HUES64 (cell line): ENCODE results near the gene TSEN34.
"Not testable (repeated sequence)": the region's sequence is repeated elsewhere in the genome, so short reads cannot be mapped to it uniquely, and the experiment has no call there.

Experiments used
- H3K27ac ChIP-seq: 2 replicates; pipeline ENCODE4 v1.7.0; 2013; ENCODE audit warnings: low read depth, low read length, inconsistent platforms
- H3K27me3 ChIP-seq: 2 replicates; pipeline ENCODE4 v1.6.1; 2013; ENCODE audit warnings: mild to moderate bottlenecking, low read length; ENCODE audit not compliant: insufficient read depth
- H3K36me3 ChIP-seq: 2 replicates; pipeline ENCODE4 v1.6.1; 2013; ENCODE audit warnings: mild to moderate bottlenecking, low read length; ENCODE audit not compliant: insufficient read depth
- H3K4me1 ChIP-seq: 2 replicates; pipeline ENCODE4 v1.6.1; 2013; ENCODE audit warnings: mild to moderate bottlenecking, low read length, moderate library complexity; ENCODE audit not compliant: insufficient read depth
- H3K4me3 ChIP-seq: 2 replicates; pipeline ENCODE4 v1.5.1; 2013; ENCODE audit warnings: mild to moderate bottlenecking, low read length, moderate library complexity
- H3K9ac ChIP-seq: 2 replicates; pipeline ENCODE4 v1.6.1; 2013; ENCODE audit warnings: mild to moderate bottlenecking, low read depth, low read length
- H3K9me3 ChIP-seq: 2 replicates; pipeline ENCODE4 v1.6.1; 2013; ENCODE audit warnings: low read depth, low read length; ENCODE audit not compliant: insufficient read depth
- WGBS: fragments of 150-250, 120-280 bp; methylation state at CpG from one replicate; pipeline ENCODE4 v1.1.7; 2013; ENCODE audit warnings: missing lambda C conversion rate; 5-methylcytosine and 5-hydroxymethylcytosine counted together

The TSEN34 gene

GRCh38 chr19:54189735-54190502, 1.2 kb upstream of the TSEN34 start:
- no peaks in the 10 kb centered on the region for H3K27me3 ChIP-seq
- no peaks in the 10 kb centered on the region for H3K9me3 ChIP-seq
- H3K9ac ChIP-seq: peak overlapping the region; percentile 95
- peak overlapping the region; percentile 96 for H3K27ac ChIP-seq
- peaks cover 7% of the 10 kb centered on the region for H3K4me1 ChIP-seq
- WGBS: under 1% methylated on average over 65 of the region's 65 CpGs
- H3K36me3 ChIP-seq: peaks cover 32% of the 10 kb centered on the region
- peak overlapping the region; percentile 88 for H3K4me3 ChIP-seq

GRCh38 chr19:54190503-54191010, 551 bp upstream of the TSEN34 start:
- Histone ChIP-seq H3K4me3 (peak overlapping the region; percentile 88), H3K27ac (peak overlapping the region; percentile 96), H3K36me3 (peaks cover 36% of the 10 kb centered on the region), H3K27me3 (no peaks in the 10 kb centered on the region), H3K9ac (peak overlapping the region; percentile 95), H3K9me3 (no peaks in the 10 kb centered on the region), H3K4me1 (peaks cover 7% of the 10 kb centered on the region)
- WGBS: under 1% methylated on average over 56 of the region's 56 CpGs

- H3K9me3 ChIP-seq: no peaks in the 10 kb centered on the region
- WGBS: 71% methylated on average over 19 of the region's 19 CpGs
- peak overlapping the region; percentile 95 for H3K9ac ChIP-seq
- no peaks in the 10 kb centered on the region for H3K27me3 ChIP-seq
- H3K4me1 ChIP-seq: peaks cover 7% of the 10 kb centered on the region
- peak overlapping the region; percentile 96 for H3K27ac ChIP-seq
- peaks cover 32% of the 10 kb centered on the region for H3K36me3 ChIP-seq
- peak overlapping the region; percentile 88 for H3K4me3 ChIP-seq
These were observed 824 bp downstream of the TSEN34 start for GRCh38 chr19:54191811-54192453.

GRCh38 chr19:54193011-54193410, 1.9 kb downstream of the TSEN34 start:
- H3K36me3 ChIP-seq: peaks cover 31% of the 10 kb centered on the region
- 98% methylated on average over 11 of the region's 11 CpGs for WGBS
- H3K9ac ChIP-seq: no peak overlapping the region
- H3K9me3 ChIP-seq: no peaks in the 10 kb centered on the region
- H3K27me3 ChIP-seq: no peaks in the 10 kb centered on the region
- H3K4me1 ChIP-seq: peaks cover 6% of the 10 kb centered on the region
- no peak overlapping the region for H3K4me3 ChIP-seq
- no peak overlapping the region for H3K27ac ChIP-seq

GRCh38 chr19:54194463-54194862, 3.4 kb downstream of the TSEN34 start:
- H3K27me3 ChIP-seq, H3K4me1 ChIP-seq, H3K9me3 ChIP-seq, H3K27ac ChIP-seq, H3K4me3 ChIP-seq, H3K9ac ChIP-seq: not testable (repeated sequence)
- 98% methylated on average over 12 of the region's 12 CpGs for WGBS
- H3K36me3 ChIP-seq: peaks cover 31% of the 10 kb centered on the region

GRCh38 chr19:54196536-54196935, 5.4 kb downstream of the TSEN34 start:
- Histone ChIP-seq H3K36me3 (peaks cover 37% of the 10 kb centered on the region), H3K27me3 (no peaks in the 10 kb centered on the region), H3K4me1 (peaks cover 5% of the 10 kb centered on the region; the same call in 1 of the 2 replicates), H3K9me3 (no peaks in the 10 kb centered on the region), H3K4me3 (no peak overlapping the region), H3K27ac (no peak overlapping the region), H3K9ac (no peak overlapping the region)
- 95% methylated on average over 7 of the region's 7 CpGs for WGBS

GRCh38 chr19:54197121-54197520, 6.0 kb downstream of the TSEN34 start:
- WGBS: 96% methylated on average over 3 of the region's 3 CpGs

GRCh38 chr19:54199401-54199800, 8.3 kb downstream of the TSEN34 start:
- Histone ChIP-seq H3K36me3 (peaks cover 49% of the 10 kb centered on the region), H3K27me3 (no peaks in the 10 kb centered on the region), H3K9me3 (no peaks in the 10 kb centered on the region), H3K4me3 (no peak overlapping the region), H3K9ac (no peak overlapping the region), H3K27ac (no peak overlapping the region), H3K4me1 (peaks cover 20% of the 10 kb centered on the region)
- WGBS: 93% methylated on average over 16 of the region's 16 CpGs

More at GRCh38 chr19:54197121-54197520, 6.0 kb downstream of the TSEN34 start:
- H3K4me1 ChIP-seq: peaks cover 11% of the 10 kb centered on the region
- H3K4me3 ChIP-seq: no peak overlapping the region
- no peaks in the 10 kb centered on the region for H3K27me3 ChIP-seq
- H3K9me3 ChIP-seq: no peaks in the 10 kb centered on the region
- peaks cover 42% of the 10 kb centered on the region for H3K36me3 ChIP-seq
- H3K9ac ChIP-seq: no peak overlapping the region
- no peak overlapping the region for H3K27ac ChIP-seq

GRCh38 chr19:54201172-54201701, 10.1 kb downstream of the TSEN34 start:
- Histone ChIP-seq H3K27me3 (no peaks in the 10 kb centered on the region), H3K4me1 (peaks cover 20% of the 10 kb centered on the region), H3K9ac (peak overlapping the region; percentile 97), H3K9me3 (no peaks in the 10 kb centered on the region), H3K4me3 (peak overlapping the region; percentile 75), H3K27ac (peak overlapping the region; percentile 93), H3K36me3 (peaks cover 59% of the 10 kb centered on the region)
- 5% methylated on average over 27 of the region's 28 CpGs for WGBS

- WGBS: 85% methylated on average over 13 of the region's 13 CpGs
- Histone ChIP-seq H3K4me1 (peaks cover 20% of the 10 kb centered on the region), H3K9me3 (no peaks in the 10 kb centered on the region)
These were observed 10.9 kb downstream of the TSEN34 start for GRCh38 chr19:54201980-54202379.

GRCh38 chr19:54203151-54203611, 12.1 kb downstream of the TSEN34 start:
- 91% methylated on average over 9 of the region's 9 CpGs for WGBS
- Histone ChIP-seq H3K9me3 (no peaks in the 10 kb centered on the region), H3K9ac (peak overlapping the region; percentile 97), H3K27ac (peak overlapping the region; percentile 65), H3K4me3 (peak overlapping the region; percentile 75), H3K4me1 (peaks cover 20% of the 10 kb centered on the region), H3K36me3 (peaks cover 72% of the 10 kb centered on the region), H3K27me3 (no peaks in the 10 kb centered on the region)

More at GRCh38 chr19:54201980-54202379, 10.9 kb downstream of the TSEN34 start:
- Histone ChIP-seq H3K4me3 (peak overlapping the region; percentile 75), H3K9ac (peak overlapping the region; percentile 97), H3K27ac (peak overlapping the region; percentile 65), H3K27me3 (no peaks in the 10 kb centered on the region), H3K36me3 (peaks cover 63% of the 10 kb centered on the region)
